ENCODE measurements around the gene CACNB2.

CACNB2 gene

DNA sequence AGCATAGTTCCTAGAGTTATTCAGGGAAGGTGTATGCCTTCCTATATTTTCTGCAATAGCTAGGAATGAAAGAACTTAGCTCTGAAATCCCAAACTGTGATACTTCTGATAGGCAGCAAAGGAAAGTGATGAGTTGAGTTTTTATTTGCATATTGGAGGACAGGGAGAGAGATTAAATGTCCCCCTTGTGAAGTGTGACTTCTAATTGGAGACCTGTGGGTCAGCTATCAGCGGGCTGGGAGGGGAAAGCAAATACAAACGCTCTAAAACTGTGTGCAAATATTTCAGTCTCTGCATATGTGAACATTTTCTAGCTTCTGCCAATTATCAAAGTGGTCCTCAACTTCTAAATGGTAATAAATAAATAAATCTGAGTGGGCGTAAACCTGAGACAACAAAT, 203.3 kb downstream of the CACNB2 start:
- Histone ChIP-seq H3K4me1 (ENCODE audit: control insufficient read depth in 1 of 2, insufficient read depth in 2 of 2, low read length in 2 of 2) (peaks cover 0 to 3% of the 10 kb centered on the region in 2 donors), H3K9me3 (ENCODE audit: control insufficient read depth in 1 of 2, low read length in 2 of 2) (no peaks in the 10 kb centered on the region), H3K9ac (ENCODE audit: low read depth in 1 of 2, low read length in 2 of 2) (no peak overlapping the region), H3K27ac (ENCODE audit: low read depth, low read length) (no peak overlapping the region), H3K27me3 (ENCODE audit: control insufficient read depth in 1 of 2, insufficient read depth in 2 of 2, low read length in 2 of 2) (no peaks in the 10 kb centered on the region), H3K4me3 (ENCODE audit: low read depth in 1 of 2, low read length in 2 of 2) (no peak overlapping the region), H3K36me3 (ENCODE audit: control insufficient read depth in 1 of 2, insufficient read depth in 2 of 2, low read length in 2 of 2) (no peaks in the 10 kb centered on the region)

DNA sequence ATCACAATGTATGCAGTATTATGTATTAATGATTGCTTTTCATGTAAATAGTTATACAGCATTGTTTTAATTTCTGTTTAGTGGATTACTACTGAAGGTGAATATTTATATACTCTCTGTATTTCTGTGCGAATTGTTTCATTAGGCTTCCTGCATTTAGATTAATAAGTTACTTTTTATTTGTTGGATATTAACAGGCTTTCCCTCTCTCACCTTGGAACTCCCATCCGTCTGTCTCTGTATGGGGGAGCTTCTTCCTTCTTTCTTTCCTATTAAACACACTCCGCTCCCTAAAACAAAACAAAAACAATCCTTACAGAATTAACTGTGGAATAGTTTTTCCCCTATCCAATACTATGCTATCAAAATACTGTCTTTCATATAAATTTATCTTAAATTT, 205.1 kb downstream of the CACNB2 start:
- no peaks in the 10 kb centered on the region for H3K27me3 ChIP-seq (ENCODE audit: control insufficient read depth in 1 of 2, insufficient read depth in 2 of 2, low read length in 2 of 2)
- no peaks in the 10 kb centered on the region for H3K9me3 ChIP-seq (ENCODE audit: control insufficient read depth in 1 of 2, low read length in 2 of 2)
- no peak overlapping the region for H3K9ac ChIP-seq (ENCODE audit: low read depth in 1 of 2, low read length in 2 of 2)
- H3K4me3 ChIP-seq (ENCODE audit: low read depth in 1 of 2, low read length in 2 of 2) = no peak overlapping the region
- peaks cover 0 to 3% of the 10 kb centered on the region in 2 donors for H3K4me1 ChIP-seq (ENCODE audit: control insufficient read depth in 1 of 2, insufficient read depth in 2 of 2, low read length in 2 of 2)
- H3K27ac ChIP-seq (ENCODE audit: low read depth, low read length) = no peak overlapping the region
- H3K36me3 ChIP-seq (ENCODE audit: control insufficient read depth in 1 of 2, insufficient read depth in 2 of 2, low read length in 2 of 2) = no peaks in the 10 kb centered on the region

- H3K9ac ChIP-seq (ENCODE audit: low read depth in 1 of 2, low read length in 2 of 2) = no peak overlapping the region
- H3K27me3 ChIP-seq (ENCODE audit: control insufficient read depth in 1 of 2, insufficient read depth in 2 of 2, low read length in 2 of 2) = no peaks in the 10 kb centered on the region
- no peaks in the 10 kb centered on the region for H3K36me3 ChIP-seq (ENCODE audit: control insufficient read depth in 1 of 2, insufficient read depth in 2 of 2, low read length in 2 of 2)
- H3K27ac ChIP-seq (ENCODE audit: low read depth, low read length) = no peak overlapping the region
- H3K4me1 ChIP-seq (ENCODE audit: control insufficient read depth in 1 of 2, insufficient read depth in 2 of 2, low read length in 2 of 2) = no peaks in the 10 kb centered on the region
- H3K9me3 ChIP-seq (ENCODE audit: control insufficient read depth in 1 of 2, low read length in 2 of 2) = no peaks in the 10 kb centered on the region
- no peak overlapping the region for H3K4me3 ChIP-seq (ENCODE audit: low read depth in 1 of 2, low read length in 2 of 2)
Observed at GRCh38 chr10:18350340-18350739, 210.1 kb downstream of the CACNB2 start.

DNA sequence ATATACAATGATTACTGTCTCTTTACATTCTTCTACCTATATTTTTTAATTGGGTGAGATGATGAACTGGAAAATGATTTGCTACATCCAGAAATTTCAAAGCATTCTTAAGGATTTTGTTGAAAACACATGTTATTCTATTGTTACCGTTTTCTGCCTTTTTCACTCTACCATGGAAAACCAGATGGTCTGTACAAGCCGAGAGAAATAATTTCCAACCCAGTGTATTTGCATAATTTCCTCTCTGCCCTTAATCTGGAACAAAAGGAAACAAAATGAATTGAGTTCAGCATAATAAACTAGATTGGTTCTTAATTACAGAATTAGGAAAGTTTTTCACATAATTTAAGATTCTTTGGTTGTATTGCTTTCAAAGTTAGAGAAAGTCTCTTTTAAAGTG, 211.2 kb downstream of the CACNB2 start:
- no peak overlapping the region for H3K27ac ChIP-seq (ENCODE audit: low read depth, low read length)
- H3K9ac ChIP-seq (ENCODE audit: low read depth in 1 of 2, low read length in 2 of 2) = no peak overlapping the region
- no peaks in the 10 kb centered on the region for H3K36me3 ChIP-seq (ENCODE audit: control insufficient read depth in 1 of 2, insufficient read depth in 2 of 2, low read length in 2 of 2)
- H3K4me3 ChIP-seq (ENCODE audit: low read depth in 1 of 2, low read length in 2 of 2) = no peak overlapping the region
- H3K4me1 ChIP-seq (ENCODE audit: control insufficient read depth in 1 of 2, insufficient read depth in 2 of 2, low read length in 2 of 2) = no peaks in the 10 kb centered on the region
- H3K27me3 ChIP-seq (ENCODE audit: control insufficient read depth in 1 of 2, insufficient read depth in 2 of 2, low read length in 2 of 2) = no peaks in the 10 kb centered on the region
- no peaks in the 10 kb centered on the region for H3K9me3 ChIP-seq (ENCODE audit: control insufficient read depth in 1 of 2, low read length in 2 of 2)

GRCh38 chr10:18352175-18352574, 212.0 kb downstream of the CACNB2 start:
- Histone ChIP-seq H3K4me3 (ENCODE audit: low read depth in 1 of 2, low read length in 2 of 2) (no peak overlapping the region), H3K27ac (ENCODE audit: low read depth, low read length) (no peak overlapping the region), H3K27me3 (ENCODE audit: control insufficient read depth in 1 of 2, insufficient read depth in 2 of 2, low read length in 2 of 2) (no peaks in the 10 kb centered on the region), H3K9ac (ENCODE audit: low read depth in 1 of 2, low read length in 2 of 2) (no peak overlapping the region), H3K9me3 (ENCODE audit: control insufficient read depth in 1 of 2, low read length in 2 of 2) (no peaks in the 10 kb centered on the region), H3K36me3 (ENCODE audit: control insufficient read depth in 1 of 2, insufficient read depth in 2 of 2, low read length in 2 of 2) (no peaks in the 10 kb centered on the region), H3K4me1 (ENCODE audit: control insufficient read depth in 1 of 2, insufficient read depth in 2 of 2, low read length in 2 of 2) (no peaks in the 10 kb centered on the region)

DNA sequence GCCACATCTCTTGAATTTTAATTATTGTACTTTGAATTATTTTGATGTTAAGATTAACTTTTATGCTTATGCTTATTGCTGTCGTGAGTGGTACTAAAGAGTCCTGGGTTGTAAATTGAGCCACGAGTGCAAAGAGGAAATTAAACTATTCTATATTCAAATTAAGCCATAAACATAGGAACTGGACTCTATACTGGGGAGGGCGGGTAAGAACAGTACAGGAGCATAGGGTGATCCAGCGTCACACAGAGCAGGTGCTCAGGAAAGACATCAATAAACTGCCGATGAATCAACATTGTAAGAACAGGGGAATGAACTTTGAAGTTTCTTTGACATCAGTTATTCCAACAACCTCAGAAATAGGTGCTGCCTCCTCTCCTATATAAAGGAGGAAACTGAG, 219.6 kb downstream of the CACNB2 start:
- Histone ChIP-seq H3K36me3 (ENCODE audit: control insufficient read depth in 1 of 2, insufficient read depth in 2 of 2, low read length in 2 of 2) (no peaks in the 10 kb centered on the region), H3K4me3 (ENCODE audit: low read depth in 1 of 2, low read length in 2 of 2) (no peak overlapping the region), H3K9ac (ENCODE audit: low read depth in 1 of 2, low read length in 2 of 2) (no peak overlapping the region), H3K27ac (ENCODE audit: low read depth, low read length) (no peak overlapping the region), H3K4me1 (ENCODE audit: control insufficient read depth in 1 of 2, insufficient read depth in 2 of 2, low read length in 2 of 2) (peaks cover 4 to 11% of the 10 kb centered on the region in 2 donors), H3K9me3 (ENCODE audit: control insufficient read depth in 1 of 2, low read length in 2 of 2) (no peaks in the 10 kb centered on the region), H3K27me3 (ENCODE audit: control insufficient read depth in 1 of 2, insufficient read depth in 2 of 2, low read length in 2 of 2) (no peaks in the 10 kb centered on the region)

DNA sequence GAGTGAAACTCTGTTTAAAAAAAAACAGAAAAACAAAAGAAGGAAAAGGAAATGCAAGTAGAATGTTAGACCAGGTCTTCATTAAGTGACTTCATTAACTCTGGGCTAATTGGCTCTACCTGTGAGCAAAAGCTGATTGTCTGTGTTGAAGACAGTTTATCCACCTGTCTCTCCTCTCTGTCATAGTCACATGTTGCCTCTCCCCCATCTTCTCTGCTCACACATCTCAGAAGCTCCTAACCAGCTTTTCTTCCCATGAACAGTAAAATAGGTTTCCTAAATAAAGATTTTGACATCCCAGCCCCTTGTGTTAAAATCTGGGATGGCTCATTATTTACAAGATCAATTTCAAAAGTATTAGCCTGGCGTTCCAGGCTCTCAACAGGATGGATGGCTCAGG, 222.7 kb downstream of the CACNB2 start:
- Histone ChIP-seq H3K9me3 (ENCODE audit: control insufficient read depth in 1 of 2, low read length in 2 of 2) (no peaks in the 10 kb centered on the region), H3K4me3 (ENCODE audit: low read depth in 1 of 2, low read length in 2 of 2) (no peak overlapping the region), H3K27me3 (ENCODE audit: control insufficient read depth in 1 of 2, insufficient read depth in 2 of 2, low read length in 2 of 2) (no peaks in the 10 kb centered on the region), H3K4me1 (ENCODE audit: control insufficient read depth in 1 of 2, insufficient read depth in 2 of 2, low read length in 2 of 2) (peaks cover 4 to 11% of the 10 kb centered on the region in 2 donors), H3K9ac (ENCODE audit: low read depth in 1 of 2, low read length in 2 of 2) (no peak overlapping the region), H3K36me3 (ENCODE audit: control insufficient read depth in 1 of 2, insufficient read depth in 2 of 2, low read length in 2 of 2) (no peaks in the 10 kb centered on the region), H3K27ac (ENCODE audit: low read depth, low read length) (no peak overlapping the region)

- H3K4me3 ChIP-seq (ENCODE audit: low read depth in 1 of 2, low read length in 2 of 2) = no peak overlapping the region
Observed at GRCh38 chr10:18364987-18365775, 225.0 kb downstream of the CACNB2 start.

DNA sequence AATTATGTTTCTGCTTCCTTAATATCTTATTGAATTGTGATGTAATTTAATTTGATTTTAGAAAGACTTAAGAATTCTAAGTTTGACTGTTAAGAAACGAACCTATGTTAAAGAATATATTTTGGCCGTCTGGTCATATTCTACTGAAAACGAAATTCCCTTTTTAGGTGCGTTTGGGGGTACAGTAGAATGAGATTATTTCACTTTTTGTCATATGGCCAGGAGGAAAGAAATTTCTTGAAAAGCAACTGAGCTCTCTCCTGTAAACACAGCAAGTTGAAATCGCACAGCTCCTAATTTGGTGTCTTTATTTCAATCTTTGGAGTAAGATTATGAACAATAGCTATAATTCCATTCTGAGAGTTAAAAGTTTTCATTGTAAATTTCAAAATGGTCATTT, 227.6 kb downstream of the CACNB2 start:
- no peaks in the 10 kb centered on the region for H3K36me3 ChIP-seq (ENCODE audit: control insufficient read depth in 1 of 2, insufficient read depth in 2 of 2, low read length in 2 of 2)
- no peaks in the 10 kb centered on the region for H3K27me3 ChIP-seq (ENCODE audit: control insufficient read depth in 1 of 2, insufficient read depth in 2 of 2, low read length in 2 of 2)
- H3K4me3 ChIP-seq (ENCODE audit: low read depth in 1 of 2, low read length in 2 of 2) = no peak overlapping the region
- no peak overlapping the region for H3K9ac ChIP-seq (ENCODE audit: low read depth in 1 of 2, low read length in 2 of 2)
- H3K27ac ChIP-seq (ENCODE audit: low read depth, low read length) = no peak overlapping the region
- no peaks in the 10 kb centered on the region for H3K4me1 ChIP-seq (ENCODE audit: control insufficient read depth in 1 of 2, insufficient read depth in 2 of 2, low read length in 2 of 2)
- H3K9me3 ChIP-seq (ENCODE audit: control insufficient read depth in 1 of 2, low read length in 2 of 2) = no peaks in the 10 kb centered on the region

More at GRCh38 chr10:18364987-18365775, 225.0 kb downstream of the CACNB2 start:
- no peaks in the 10 kb centered on the region for H3K9me3 ChIP-seq (ENCODE audit: control insufficient read depth in 1 of 2, low read length in 2 of 2)
- no peak overlapping the region for H3K9ac ChIP-seq (ENCODE audit: low read depth in 1 of 2, low read length in 2 of 2)
- peaks cover 2 to 8% of the 10 kb centered on the region in 2 donors for H3K4me1 ChIP-seq (ENCODE audit: control insufficient read depth in 1 of 2, insufficient read depth in 2 of 2, low read length in 2 of 2)
- H3K27ac ChIP-seq (ENCODE audit: low read depth, low read length) = no peak overlapping the region
- H3K27me3 ChIP-seq (ENCODE audit: control insufficient read depth in 1 of 2, insufficient read depth in 2 of 2, low read length in 2 of 2) = no peaks in the 10 kb centered on the region
- H3K36me3 ChIP-seq (ENCODE audit: control insufficient read depth in 1 of 2, insufficient read depth in 2 of 2, low read length in 2 of 2) = no peaks in the 10 kb centered on the region

- H3K9ac ChIP-seq (ENCODE audit: low read depth in 1 of 2, low read length in 2 of 2) = no peak overlapping the region
- H3K9me3 ChIP-seq (ENCODE audit: control insufficient read depth in 1 of 2, low read length in 2 of 2) = no peaks in the 10 kb centered on the region
- no peak overlapping the region for H3K27ac ChIP-seq (ENCODE audit: low read depth, low read length)
- no peak overlapping the region for H3K4me3 ChIP-seq (ENCODE audit: low read depth in 1 of 2, low read length in 2 of 2)
- no peaks in the 10 kb centered on the region for H3K27me3 ChIP-seq (ENCODE audit: control insufficient read depth in 1 of 2, insufficient read depth in 2 of 2, low read length in 2 of 2)
- no peaks in the 10 kb centered on the region for H3K4me1 ChIP-seq (ENCODE audit: control insufficient read depth in 1 of 2, insufficient read depth in 2 of 2, low read length in 2 of 2)
- no peaks in the 10 kb centered on the region for H3K36me3 ChIP-seq (ENCODE audit: control insufficient read depth in 1 of 2, insufficient read depth in 2 of 2, low read length in 2 of 2)
Observed at GRCh38 chr10:18368273-18368672, 228.0 kb downstream of the CACNB2 start.
